ENCODE data around the gene POLD3. TPM values are rescaled to one million over a fixed set of nuclear protein-coding genes. Genes with fewer than 3 reads are reported as not detected.

POLD3 gene
- total and polyA plus RNA-seq, 2 donors (not counting 1 experiment from before 2014, with no cell fraction given): 4.6 to 17.6 TPM

DNA sequence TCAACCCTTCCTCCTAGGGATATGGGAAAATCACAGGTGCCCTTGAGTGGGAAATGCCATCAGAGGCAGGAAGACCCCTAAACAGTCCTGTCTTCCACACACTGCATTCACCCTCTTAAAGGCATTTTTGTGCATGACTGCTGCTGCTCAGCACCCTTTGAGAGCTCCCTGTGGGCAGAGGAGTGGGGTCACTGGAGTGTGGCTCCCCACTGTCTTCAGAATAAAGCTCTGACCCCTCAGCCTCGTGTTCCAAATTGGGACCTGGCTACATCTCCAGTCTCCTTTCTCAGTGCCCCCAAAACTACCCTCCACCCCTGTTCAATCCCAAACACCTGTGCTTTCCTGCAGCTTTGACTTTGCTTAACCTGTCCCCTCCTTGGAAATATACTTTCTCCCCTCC, 92.3 kb downstream of the POLD3 start:
- Histone ChIP-seq H3K27me3 (replicated peaks in 1 of 4; ENCODE audit: control extremely low read depth in 1 of 4, control insufficient read depth in 3 of 4, insufficient read depth in 4 of 4, low read length in 3 of 4) (peaks cover 0 to 34% (median 6%) of the 10 kb centered on the region in 4 experiments), H3K9ac (ENCODE audit: low read length) (no peak overlapping the region), H3K4me2 (replicated peaks; ENCODE audit: low read depth, low read length, poor library complexity, severe bottlenecking) (no peak overlapping the region), H3K27ac (ENCODE audit: low read length in 2 of 2) (no peak overlapping the region), H3K4me1 (ENCODE audit: control insufficient read depth in 2 of 2, insufficient read depth in 2 of 2, low read length in 2 of 2) (no peaks in the 10 kb centered on the region), H3K4me3 (ENCODE audit: control extremely low read depth in 1 of 5, extremely low read depth in 1 of 5, insufficient read depth in 1 of 5, low read depth in 2 of 5, low read length in 4 of 5) (no peak overlapping the region), H2AFZ (ENCODE audit: insufficient read depth, low read depth, low read length, poor library complexity, severe bottlenecking) (no peak overlapping the region), H3K79me2 (ENCODE audit: control insufficient read depth, insufficient read depth, low read length) (no peaks in the 10 kb centered on the region), H3K9me3 (ENCODE audit: control extremely low read depth in 1 of 3, control insufficient read depth in 2 of 3, insufficient read depth in 1 of 3, low read length in 2 of 3) (peaks cover 0 to 14% (median 0%) of the 10 kb centered on the region in 3 donors), H3K36me3 (replicated peaks in 1 of 2; ENCODE audit: control extremely low read depth in 1 of 2, control insufficient read depth in 1 of 2, extremely low read depth in 1 of 2, insufficient read depth in 2 of 2, low read length in 1 of 2) (no peaks in the 10 kb centered on the region), H4K20me1 (ENCODE audit: control insufficient read depth, insufficient read depth, low read length, poor library complexity, severe bottlenecking) (no peaks in the 10 kb centered on the region)
- intact Hi-C loops (cut with micrococcal nuclease): no loop called here
- POLR2A ChIA-PET: no interaction called here
- no peak overlapping the region for H3K4me3 Mint-ChIP-seq
- WGBS (ENCODE audit: insufficient coverage): 80% methylated on average over 1 of the region's 1 CpG
- peaks cover 2% of the 10 kb centered on the region for H3K4me1 Mint-ChIP-seq
- DNase-seq: no peak
- CTCF ChIA-PET: interaction anchor here (1.1 kb wide), 1 partner anchor 17 kb away, joined by 3 read pairs; no protein-coding TSS in a partner anchor
- TF ChIP-seq, protein P1, sequence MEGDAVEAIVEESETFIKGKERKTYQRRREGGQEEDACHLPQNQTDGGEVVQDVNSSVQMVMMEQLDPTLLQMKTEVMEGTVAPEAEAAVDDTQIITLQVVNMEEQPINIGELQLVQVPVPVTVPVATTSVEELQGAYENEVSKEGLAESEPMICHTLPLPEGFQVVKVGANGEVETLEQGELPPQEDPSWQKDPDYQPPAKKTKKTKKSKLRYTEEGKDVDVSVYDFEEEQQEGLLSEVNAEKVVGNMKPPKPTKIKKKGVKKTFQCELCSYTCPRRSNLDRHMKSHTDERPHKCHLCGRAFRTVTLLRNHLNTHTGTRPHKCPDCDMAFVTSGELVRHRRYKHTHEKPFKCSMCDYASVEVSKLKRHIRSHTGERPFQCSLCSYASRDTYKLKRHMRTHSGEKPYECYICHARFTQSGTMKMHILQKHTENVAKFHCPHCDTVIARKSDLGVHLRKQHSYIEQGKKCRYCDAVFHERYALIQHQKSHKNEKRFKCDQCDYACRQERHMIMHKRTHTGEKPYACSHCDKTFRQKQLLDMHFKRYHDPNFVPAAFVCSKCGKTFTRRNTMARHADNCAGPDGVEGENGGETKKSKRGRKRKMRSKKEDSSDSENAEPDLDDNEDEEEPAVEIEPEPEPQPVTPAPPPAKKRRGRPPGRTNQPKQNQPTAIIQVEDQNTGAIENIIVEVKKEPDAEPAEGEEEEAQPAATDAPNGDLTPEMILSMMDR (IDR thresholded peaks at IDR 0.05): no peak
- TF ChIP-seq EZH2 (IDR thresholded peaks at IDR 0.05; ENCODE audit: borderline replicate concordance, insufficient read depth, low read depth, low read length, poor library complexity, severe bottlenecking): no peak
- no peak overlapping the region for H3K27ac Mint-ChIP-seq
- ATAC-seq (ENCODE audit: low read depth): no peak
- peaks cover 30% of the 10 kb centered on the region for H3K27me3 Mint-ChIP-seq
- no peaks in the 10 kb centered on the region for H3K9me3 Mint-ChIP-seq (ENCODE audit: insufficient read depth)

GRCh38 chr11:74685338-74685737, 93.0 kb downstream of the POLD3 start:
- peaks cover 0 to 14% (median 0%) of the 10 kb centered on the region in 3 donors for H3K9me3 ChIP-seq (ENCODE audit: control extremely low read depth in 1 of 3, control insufficient read depth in 2 of 3, insufficient read depth in 1 of 3, low read length in 2 of 3)
- H3K27ac ChIP-seq (ENCODE audit: low read length in 2 of 2): no peak overlapping the region
- Mint-ChIP-seq H3K4me3 (no peak overlapping the region), H3K4me1 (peaks cover 2% of the 10 kb centered on the region), H3K9me3 (ENCODE audit: insufficient read depth) (no peaks in the 10 kb centered on the region), H3K27ac (no peak overlapping the region), H3K27me3 (peaks cover 26% of the 10 kb centered on the region)
- H3K9ac ChIP-seq (ENCODE audit: low read length): no peak overlapping the region
- no peaks in the 10 kb centered on the region for H4K20me1 ChIP-seq (ENCODE audit: control insufficient read depth, insufficient read depth, low read length, poor library complexity, severe bottlenecking)
- no peaks in the 10 kb centered on the region for H3K79me2 ChIP-seq (ENCODE audit: control insufficient read depth, insufficient read depth, low read length)
- TF ChIP-seq, protein P1 (IDR thresholded peaks at IDR 0.05): no peak
- no peak for TF ChIP-seq EZH2 (IDR thresholded peaks at IDR 0.05; ENCODE audit: borderline replicate concordance, insufficient read depth, low read depth, low read length, poor library complexity, severe bottlenecking)
- H3K4me2 ChIP-seq (replicated peaks; ENCODE audit: low read depth, low read length, poor library complexity, severe bottlenecking): no peak overlapping the region
- no peak overlapping the region for H3K4me3 ChIP-seq (ENCODE audit: control extremely low read depth in 1 of 5, extremely low read depth in 1 of 5, insufficient read depth in 1 of 5, low read depth in 2 of 5, low read length in 4 of 5)
- ATAC-seq (ENCODE audit: low read depth) (no peak), DNase-seq (no peak)
- H3K27me3 ChIP-seq (replicated peaks in 1 of 4; ENCODE audit: control extremely low read depth in 1 of 4, control insufficient read depth in 3 of 4, insufficient read depth in 4 of 4, low read length in 3 of 4): peaks cover 0 to 30% (median 6%) of the 10 kb centered on the region in 4 experiments
- H3K36me3 ChIP-seq (replicated peaks in 1 of 2; ENCODE audit: control extremely low read depth in 1 of 2, control insufficient read depth in 1 of 2, extremely low read depth in 1 of 2, insufficient read depth in 2 of 2, low read length in 1 of 2): no peaks in the 10 kb centered on the region
- intact Hi-C loops (cut with micrococcal nuclease): no loop called here
- no peak overlapping the region for H2AFZ ChIP-seq (ENCODE audit: insufficient read depth, low read depth, low read length, poor library complexity, severe bottlenecking)
- POLR2A ChIA-PET: no interaction called here
- CTCF ChIA-PET: interaction anchor here (1.1 kb wide), 1 partner anchor 16 kb away, joined by 3 read pairs; no protein-coding TSS in a partner anchor
- no peaks in the 10 kb centered on the region for H3K4me1 ChIP-seq (ENCODE audit: control insufficient read depth in 2 of 2, insufficient read depth in 2 of 2, low read length in 2 of 2)

Measured in B cell (primary cell).